Effector CD8-positive, alpha-beta T cell (primary cell): ENCODE results near the gene IGF2R.

Experiments used
- DNase-seq: peaks from one replicate; lab custom pipeline; 2025; lab: John Stamatoyannopoulos, UW

IGF2R gene

DNA sequence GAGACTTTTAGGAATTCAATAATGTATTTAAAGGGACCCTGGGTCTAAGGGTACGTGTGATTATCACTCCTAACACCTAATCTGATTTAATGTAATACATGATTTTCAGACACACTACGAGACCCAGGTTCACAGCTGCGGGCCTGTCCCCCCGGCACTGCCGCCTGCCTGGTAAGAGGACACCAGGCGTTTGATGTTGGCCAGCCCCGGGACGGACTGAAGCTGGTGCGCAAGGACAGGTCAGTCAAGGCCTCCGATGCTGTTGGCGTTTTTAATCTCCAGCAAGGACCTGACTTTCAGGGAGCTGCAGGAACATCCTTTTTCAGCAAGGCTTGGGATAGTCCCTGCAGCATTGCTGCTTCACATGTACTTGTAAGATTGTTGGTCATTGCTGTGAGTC is 58.2 kb downstream of the IGF2R start:
- DNase-seq = no peak

DNA sequence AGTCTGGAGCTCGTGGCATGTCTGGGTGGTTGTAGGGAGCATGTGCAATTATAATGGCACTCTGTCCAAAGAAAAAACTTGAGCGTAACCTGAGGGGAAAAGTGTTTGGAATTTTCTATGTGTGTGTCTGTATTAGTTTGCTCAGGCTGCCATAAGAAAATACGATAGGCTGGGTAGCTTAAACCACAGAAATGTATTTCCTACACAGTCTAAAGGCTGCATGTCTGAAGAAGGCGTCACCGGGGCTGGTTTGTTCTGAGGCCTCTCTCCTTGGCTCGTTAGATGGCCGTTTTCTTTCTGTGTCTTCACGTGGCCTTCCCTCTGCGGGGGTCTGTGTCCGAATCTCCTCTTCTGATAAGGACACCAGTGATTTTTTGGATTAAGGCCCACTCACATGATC is 59.0 kb downstream of the IGF2R start:
- no peak for DNase-seq

DNA sequence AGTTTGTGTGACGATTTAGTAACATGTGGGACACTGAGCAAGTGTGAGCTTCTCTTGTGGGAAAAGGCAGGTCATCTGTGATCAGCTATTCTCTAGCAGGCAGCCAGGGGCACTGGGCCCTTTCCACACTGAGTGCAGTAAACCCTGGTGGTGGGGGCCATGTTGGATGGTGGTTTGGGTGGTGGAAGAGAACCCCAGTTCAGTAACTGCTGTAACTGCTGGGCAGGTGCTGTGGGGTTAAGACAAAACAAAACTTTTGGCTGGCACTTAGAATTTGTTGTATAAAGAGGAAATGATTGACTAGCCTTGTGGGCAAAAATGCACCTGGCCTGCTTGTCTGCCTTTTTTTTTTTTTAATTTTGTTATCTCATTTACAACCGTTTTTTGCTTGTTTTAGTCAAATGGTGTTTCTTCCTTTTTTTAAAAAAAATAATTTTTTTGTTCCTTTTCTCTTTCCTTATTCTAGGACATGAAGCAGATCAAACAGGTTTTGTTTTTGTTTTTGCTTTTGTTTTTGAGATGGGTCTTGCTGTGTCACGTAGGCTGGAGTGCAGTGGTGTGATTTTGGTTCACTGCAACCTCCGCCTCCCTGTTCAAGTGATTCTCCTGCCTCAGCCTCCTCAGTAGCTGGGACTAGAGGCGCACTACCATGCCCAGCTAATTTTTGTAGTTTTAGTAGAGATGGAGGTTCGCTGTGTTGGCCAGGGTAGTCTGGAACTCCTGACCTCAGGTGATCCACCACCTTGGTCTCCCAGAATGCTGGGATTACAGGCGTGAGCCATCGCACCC is 59.8 kb downstream of the IGF2R start:
- no peak for DNase-seq

DNA sequence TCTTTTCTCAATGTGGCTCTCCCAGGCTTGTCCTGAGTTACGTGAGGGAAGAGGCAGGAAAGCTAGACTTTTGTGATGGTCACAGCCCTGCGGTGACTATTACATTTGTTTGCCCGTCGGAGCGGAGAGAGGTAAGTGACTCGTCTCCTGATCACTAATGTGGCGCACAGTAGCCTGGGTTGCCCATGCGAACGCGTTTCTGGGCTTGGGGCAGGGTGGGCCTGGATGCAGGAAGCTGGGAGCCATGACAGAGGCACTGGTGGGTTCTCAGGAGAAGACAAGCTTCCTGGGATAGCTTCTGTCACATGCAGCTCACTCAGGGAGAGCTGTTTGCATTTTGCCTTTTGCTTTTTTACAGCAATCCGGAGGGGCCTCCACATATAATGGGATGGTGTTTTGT is 60.6 kb downstream of the IGF2R start:
- no peak for DNase-seq

DNA sequence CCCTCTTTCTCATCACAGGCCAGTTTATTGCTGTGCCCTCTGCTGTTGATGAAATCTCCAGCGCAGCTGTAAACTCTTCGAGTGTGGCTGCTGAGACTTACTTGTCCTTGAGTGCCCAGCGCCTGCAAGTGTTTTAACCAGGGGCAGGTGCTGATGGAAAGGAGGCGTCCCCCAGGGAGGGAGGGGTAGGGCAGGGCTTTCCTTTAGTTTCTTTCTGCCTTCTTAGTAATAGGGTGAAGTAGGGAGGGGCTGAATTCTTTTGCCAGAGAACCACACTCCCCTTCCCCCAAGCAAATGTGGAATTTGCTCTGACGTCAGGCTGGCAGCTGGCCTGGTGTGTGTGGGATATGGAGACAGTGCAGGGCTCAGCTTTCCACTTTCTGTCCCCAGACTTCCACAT is 61.2 kb downstream of the IGF2R start:
- no peak for DNase-seq

DNA sequence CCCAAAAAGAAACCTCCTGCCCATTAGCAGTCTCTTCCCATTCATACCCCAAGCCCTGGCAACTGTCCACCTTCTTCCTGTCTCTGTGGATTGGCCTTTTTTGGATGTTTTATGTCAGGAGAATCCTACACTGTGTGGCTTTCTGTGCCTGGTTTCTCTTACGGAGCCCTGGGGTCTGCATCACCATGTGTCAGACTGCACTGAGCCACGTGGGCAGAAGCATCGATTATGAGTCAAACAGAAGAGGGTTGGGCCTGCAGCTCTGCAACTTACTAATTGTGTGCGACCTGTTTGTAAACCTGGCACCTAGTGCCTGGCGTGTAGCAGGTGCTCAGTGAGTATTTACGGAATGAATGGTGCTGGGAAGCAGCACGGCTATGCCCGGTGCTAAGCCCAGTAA is 62.6 kb downstream of the IGF2R start:
- DNase-seq = no peak

DNA sequence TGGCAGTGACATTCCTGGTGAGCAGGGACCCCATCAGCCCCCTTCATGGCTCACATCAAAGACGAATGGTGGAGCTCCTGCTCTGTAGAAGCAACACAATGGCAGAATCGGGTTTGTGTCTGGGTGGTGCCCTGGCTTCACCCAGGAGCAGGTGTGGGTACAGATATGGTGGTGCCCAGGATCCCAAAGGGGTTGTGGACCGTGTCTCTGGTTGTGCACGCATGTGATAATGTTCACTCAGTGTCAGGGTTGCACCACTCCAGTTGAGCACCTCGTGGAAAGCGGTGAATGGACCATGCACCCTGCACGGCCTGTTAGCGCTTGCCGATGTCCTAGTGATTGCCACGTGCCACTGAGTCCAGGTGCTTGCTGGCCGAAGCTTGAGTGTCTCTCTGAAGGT is 63.0 kb downstream of the IGF2R start:
- DNase-seq = no peak

DNA sequence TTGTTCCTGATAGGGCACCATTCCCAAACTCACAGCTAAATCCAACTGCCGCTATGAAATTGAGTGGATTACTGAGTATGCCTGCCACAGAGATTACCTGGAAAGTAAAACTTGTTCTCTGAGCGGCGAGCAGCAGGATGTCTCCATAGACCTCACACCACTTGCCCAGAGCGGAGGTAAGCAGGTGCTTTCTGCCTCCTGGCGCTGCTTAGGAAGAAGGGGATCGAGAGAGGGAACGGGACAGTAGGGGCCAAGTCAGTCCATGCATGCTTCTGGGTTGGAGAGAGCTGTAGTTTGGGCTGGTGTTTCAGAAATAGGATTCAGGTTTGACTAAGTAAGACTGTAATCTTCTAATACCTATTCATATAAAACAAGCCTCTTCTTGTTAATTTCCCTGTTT is 63.7 kb downstream of the IGF2R start:
- no peak for DNase-seq

DNA sequence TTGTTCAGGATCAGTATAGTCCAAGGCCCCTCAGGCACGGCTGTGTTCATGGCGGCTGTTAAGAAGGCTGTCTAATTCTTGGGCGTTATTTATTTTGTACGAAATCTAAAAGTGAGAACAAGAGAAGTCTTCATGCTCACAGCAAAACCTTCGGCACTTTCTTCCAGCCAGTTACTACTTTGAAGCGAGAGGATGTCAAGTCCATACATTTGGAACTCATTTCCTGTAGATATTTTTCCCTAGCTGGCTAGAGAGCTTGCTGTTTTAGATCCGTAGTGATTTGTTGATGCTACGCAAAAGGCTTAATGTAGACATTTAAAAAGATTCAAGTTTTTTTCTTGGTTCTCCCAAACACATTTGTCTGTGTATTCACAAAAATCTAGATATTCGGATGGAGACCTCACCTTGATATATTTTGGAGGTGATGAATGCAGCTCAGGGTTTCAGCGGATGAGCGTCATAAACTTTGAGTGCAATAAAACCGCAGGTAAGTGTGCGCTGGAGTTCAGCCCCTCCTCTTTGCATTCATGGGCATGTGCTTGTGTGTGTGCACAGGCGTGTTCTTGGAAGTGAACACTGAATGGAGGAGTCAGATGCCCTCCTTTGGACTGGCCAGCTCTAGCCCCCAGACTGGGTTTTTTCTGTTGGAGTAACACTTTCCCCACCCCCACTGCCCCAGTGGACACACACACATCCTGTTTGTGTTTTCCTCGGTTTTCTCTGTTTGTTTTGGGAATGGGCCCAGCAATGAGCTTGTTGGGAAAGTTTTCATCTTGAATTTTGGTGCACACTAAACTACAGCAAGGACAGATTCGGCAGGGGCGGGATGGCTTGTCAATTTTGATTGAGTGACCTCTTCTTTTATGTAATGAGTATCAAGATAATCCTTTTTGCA is 65.4 kb downstream of the IGF2R start:
- DNase-seq = no peak

DNA sequence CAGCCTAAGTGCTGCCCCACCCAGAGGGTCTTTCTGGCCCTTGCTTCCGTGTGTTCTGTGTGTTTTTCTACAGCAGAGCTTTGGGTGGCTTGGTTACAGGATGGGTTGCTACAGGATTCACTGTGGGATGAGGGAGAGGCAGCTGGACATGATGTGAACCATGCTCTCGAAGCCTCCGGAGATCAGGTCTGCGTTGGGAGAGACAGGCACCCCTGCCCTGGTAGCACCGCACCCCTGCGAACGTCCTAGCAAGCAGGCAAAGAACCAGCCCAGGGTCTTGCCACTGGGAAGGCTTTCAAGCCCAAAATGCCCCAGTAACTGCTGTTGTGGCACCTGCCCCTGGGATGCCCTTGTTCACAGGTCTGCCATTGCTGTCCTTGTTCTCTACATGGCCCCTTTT is 66.4 kb downstream of the IGF2R start:
- no peak for DNase-seq

DNA sequence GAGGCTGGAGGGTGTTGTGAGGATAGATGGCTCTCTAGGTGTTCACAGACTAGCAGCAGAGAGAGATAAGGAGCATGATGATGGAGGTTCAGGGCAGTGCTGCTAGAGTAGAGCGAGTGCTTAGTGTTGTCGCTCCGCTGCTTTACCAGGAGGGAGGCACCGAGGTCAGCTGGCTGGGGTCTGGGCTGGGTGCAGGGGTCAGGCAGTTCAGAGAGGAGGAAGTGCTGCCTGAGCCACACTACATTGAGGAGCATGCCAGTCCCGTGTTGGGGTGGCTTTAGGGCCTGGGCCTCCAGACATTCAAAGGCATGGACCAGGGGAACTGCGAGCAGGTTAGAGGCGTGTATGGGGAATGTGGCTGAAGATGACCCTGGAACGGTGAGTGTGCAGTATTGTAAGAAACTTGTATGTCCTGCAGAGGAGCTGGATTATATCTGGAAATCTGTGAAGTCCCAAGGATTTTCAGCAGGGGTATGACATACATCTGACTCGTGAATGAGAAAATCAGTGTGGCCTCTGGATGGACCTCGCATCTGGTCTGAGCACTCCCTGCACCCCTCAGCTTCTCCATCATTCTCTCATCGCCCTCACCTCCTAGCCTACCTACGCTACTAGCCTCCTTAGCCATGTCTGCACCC is 66.9 kb downstream of the IGF2R start:
- no peak for DNase-seq

DNA sequence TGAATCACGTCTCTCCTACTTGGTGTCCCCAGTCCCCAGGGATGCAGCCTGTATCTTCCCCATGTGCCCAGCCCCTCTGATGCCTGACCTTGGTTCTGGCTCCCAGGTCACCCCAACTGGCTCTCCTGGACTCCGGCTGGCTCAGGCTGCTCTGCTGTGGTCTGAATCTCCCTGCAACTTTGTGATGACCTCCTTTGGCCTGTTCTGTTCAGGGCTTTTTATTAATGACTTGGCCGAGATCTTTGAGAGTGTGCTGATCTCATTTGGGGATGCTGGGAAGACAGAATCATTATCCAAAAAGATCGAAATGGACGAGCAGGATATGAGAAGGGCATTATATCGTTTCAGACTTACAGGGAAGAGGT is 67.4 kb downstream of the IGF2R start:
- no peak for DNase-seq

DNA sequence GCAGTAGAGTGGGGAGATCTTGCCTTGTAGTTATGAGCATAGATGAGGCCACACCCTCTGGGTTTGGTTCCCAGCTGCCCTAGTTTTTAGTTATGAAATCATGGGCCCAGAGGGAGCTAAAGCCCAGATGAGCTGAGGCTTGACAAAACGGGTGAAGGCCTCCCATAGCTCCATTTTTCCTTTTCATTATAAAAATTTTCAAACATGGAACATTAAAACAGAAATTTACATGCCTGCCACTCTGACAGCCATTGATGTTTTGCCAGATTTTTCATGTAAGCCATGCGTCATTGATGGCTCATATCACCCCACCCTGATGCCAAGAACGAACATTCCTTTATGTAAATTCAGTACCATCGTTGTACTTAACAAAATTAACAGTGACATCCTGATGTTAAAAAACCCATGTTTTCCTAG is 67.9 kb downstream of the IGF2R start:
- DNase-seq = no peak

DNA sequence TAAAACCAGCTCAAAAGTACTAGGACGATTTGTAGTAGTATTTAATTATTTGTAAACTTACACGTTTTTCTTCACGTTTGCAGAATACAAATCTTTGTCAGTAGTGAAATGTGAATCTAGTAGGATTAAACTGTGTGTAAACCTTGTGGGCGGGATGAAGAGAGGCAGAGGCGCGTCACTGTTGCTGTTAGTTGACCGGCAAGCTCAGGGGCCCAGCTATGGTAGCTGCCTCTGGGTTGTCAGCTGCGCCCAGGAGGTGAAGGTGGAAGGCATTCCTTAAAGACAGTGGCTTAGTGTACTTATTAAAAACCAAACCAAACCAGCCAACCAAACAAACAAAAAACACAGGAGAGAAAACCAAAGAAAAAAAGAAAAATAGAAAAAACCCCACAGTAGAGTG is 69.6 kb downstream of the IGF2R start:
- no peak for DNase-seq

DNA sequence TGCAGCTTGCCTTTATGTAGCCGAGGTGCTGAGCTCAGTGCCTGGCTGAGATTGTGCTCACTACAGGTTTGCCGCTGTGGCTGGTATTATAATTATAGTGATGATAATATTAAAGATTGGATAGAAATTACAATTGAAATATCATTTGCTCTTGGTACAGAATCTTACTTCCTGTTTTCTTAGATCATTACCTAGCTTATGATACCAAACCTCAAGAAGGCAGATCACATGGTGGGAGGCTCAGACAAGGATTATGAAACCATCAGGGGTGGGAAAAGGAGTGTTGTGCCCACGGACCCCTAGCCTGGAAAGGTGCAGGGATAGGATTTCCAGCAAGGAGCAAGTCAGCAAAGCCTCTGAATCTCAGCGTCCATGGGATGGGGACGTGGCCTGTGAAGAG is 70.6 kb downstream of the IGF2R start:
- DNase-seq = no peak

DNA sequence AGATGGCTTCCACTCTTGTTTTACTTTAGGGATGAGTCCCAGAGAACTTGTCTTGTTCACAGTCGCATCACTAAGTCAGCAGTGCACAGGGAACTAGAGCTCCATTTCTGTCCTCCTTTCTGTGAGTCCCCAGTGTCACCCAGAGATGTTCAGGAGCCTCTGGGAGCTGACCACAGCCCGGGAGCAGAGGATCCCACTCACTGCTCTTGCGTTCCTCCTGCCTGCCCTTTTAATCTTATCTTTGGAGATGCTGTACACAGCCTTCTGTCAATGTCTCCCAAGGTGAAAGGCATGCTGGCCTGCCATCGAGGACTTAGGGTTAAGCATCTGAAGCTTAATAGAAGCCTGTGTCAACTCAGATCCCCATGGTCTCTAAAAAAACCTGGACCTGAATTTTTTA is 71.2 kb downstream of the IGF2R start:
- DNase-seq = no peak

DNA sequence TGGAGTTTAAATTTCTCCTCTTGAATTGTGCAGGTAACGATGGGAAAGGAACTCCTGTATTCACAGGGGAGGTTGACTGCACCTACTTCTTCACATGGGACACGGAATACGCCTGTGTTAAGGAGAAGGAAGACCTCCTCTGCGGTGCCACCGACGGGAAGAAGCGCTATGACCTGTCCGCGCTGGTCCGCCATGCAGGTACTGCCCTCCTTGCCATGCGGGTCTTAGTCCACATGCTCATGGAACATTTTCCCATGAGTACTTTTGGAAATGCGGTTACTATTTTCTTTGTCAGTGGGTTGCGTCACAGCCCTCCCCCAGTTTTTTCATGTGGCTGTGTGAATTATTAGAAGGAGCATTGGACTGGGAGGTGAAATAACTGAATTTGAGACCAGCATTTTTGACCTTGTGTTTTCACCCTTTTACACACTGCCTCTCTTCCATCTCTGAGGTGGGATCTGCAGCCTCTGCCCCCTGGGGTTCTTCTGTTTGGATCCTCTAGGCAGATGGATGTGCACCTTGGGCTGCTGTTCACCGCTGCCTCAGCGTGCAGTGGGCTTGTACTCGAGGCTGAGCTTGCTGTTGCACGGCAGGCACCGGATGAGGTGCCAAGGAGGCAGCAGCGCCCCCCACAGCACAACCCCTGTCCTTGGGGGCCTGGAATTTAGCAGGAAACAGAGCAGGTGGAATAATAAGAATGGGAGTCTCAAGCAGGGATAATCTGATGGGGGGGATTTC is 71.8 kb downstream of the IGF2R start:
- DNase-seq = no peak

DNA sequence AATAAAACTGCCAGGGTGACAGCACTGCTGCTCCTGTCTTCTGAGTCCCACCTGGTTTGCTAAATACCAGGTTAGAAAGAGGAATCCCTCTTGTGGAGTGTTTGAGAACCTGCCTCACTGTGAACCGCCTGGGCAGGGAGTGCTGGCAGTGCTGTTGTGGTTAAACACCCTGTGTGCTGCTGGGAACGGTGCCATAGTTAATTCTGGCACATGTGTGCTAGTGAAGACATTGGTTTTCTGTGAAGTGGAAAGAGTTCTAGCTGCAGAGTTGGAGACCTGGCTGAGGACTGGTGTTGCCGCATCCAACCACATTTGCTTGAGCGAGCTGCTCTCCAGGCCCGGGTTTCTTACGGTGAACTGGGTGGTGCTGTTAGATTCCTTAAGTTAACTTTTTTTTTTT is 72.7 kb downstream of the IGF2R start:
- no peak for DNase-seq

DNA sequence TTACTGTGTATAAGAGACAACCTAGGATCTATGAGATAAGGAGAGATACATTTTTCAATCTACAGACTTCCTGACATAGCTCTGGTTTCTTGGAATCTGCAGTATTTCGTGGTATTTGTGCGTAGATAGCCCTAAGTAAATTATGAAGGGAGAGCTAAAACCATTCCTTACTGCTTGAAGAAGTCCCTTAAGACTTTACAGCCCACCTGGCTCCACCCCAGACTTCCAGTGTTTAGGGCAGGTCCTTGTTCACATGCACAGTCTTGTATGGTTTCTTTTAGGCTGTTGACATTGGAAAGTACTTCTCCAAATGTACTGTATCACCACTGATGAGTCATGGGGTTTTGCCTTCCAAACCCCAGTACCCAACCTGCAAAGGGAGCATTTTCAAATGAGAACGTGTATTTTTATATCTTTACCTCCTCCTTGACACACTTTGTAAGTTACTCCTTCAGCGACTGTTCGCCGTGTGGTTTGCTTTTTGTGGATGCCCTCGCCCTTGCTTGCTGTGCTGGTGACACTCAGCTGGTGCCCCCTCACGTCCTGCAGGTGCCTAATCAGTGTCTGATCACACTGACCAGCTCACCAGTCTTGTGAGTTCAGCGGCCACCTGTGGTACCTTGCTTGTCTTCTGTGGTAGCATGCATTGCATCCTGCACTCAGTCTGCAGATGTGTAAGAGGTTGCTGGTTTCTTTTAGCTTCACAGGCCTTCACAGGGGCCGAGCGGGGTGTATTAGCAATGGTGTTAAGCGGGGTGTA is 73.3 kb downstream of the IGF2R start:
- no peak for DNase-seq

DNA sequence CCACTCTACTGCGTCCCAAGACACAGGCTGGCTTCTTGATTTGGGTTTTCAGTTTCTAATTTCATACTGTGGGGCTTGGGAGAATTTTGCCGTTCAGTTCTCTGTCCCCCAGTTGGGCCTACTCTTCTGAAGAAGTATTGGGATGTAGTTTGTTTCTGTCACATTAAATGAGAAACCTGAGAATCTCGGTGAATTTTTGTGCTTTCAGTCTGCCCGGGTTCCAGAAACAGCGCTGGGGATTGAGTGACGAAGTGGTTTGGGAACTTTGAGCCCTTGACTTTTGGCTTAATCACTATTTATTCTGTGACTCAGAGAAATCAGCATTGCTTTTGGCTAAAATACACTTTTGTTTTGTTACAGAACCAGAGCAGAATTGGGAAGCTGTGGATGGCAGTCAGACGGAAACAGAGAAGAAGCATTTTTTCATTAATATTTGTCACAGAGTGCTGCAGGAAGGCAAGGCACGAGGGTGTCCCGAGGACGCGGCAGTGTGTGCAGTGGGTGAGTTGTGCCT is 74.0 kb downstream of the IGF2R start:
- no peak for DNase-seq

DNA sequence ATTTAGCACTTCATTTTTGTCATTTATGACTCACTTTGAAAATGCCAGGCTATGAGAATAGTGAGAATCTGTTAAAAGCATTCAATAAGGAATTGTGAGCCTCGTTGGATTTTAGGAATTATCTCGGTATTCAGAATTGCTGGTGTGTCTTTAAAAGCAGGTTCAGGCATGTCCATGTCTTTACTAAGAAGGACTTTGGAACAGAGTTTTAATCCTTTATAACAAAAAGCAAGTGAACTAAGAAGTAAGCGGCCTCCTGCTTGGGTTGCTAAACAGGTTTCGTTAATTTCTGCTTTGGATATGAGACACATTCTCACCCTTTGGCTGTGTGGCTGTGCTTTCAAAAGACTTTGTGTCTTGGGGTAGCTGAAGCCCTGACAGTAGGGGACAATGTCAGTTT is 74.9 kb downstream of the IGF2R start:
- no peak for DNase-seq
